Trophoblast cell (in vitro differentiated cells and primary cell): Measurements from ENCODE around the gene BCL11B.

Source experiments
- DNase-seq, 2 donors: peaks; one replicate each; pipeline ENCODE4 v3.0.0-alpha.2; 2016
- H2AFZ ChIP-seq: 2 replicates; pipeline ENCODE4 v1.6.1; 2013; ENCODE audit warnings: low read length, moderate library complexity, mild to moderate bottlenecking; ENCODE audit not compliant: insufficient read depth, poor library complexity
- H2AK5ac ChIP-seq: 2 replicates; pipeline ENCODE4 v1.6.1; 2013; ENCODE audit warnings: mild to moderate bottlenecking, low read length
- H2BK120ac ChIP-seq: 2 replicates; pipeline ENCODE4 v1.6.1; 2013; ENCODE audit warnings: low read length, mild to moderate bottlenecking, moderate library complexity; ENCODE audit not compliant: insufficient read depth, poor library complexity
- H2BK12ac ChIP-seq: 2 replicates; pipeline ENCODE4 v1.6.1; 2013; ENCODE audit warnings: mild to moderate bottlenecking, low read length, moderate library complexity
- H2BK5ac ChIP-seq: 2 replicates; pipeline ENCODE4 v1.6.1; 2013; ENCODE audit warnings: low read length, low read depth, moderate library complexity, mild to moderate bottlenecking; ENCODE audit not compliant: poor library complexity
- H3K14ac ChIP-seq: 2 replicates; pipeline ENCODE4 v1.6.1; 2013; ENCODE audit warnings: mild to moderate bottlenecking, low read length
- H3K18ac ChIP-seq: 2 replicates; pipeline ENCODE4 v1.6.1; 2013; ENCODE audit warnings: mild to moderate bottlenecking, low read length
- H3K23ac ChIP-seq: 2 replicates; pipeline ENCODE4 v1.6.1; 2013; ENCODE audit warnings: low read length
- H3K27ac ChIP-seq: 2 replicates; pipeline ENCODE4 v1.5.1; 2013; ENCODE audit warnings: low read depth, mild to moderate bottlenecking, inconsistent platforms, low read length, moderate library complexity
- H3K27me3 ChIP-seq: 2 replicates; pipeline ENCODE4 v1.6.1; 2013; ENCODE audit warnings: inconsistent platforms, mild to moderate bottlenecking, low read length, moderate library complexity; ENCODE audit not compliant: insufficient read depth
- H3K36me3 ChIP-seq, 2 experiments: 1 replicate in 1 of 2; 2 replicates in 1 of 2; pipeline ENCODE4 v1.6.1; 2013; ENCODE audit warnings: low read length in 2 of 2, mild to moderate bottlenecking in 2 of 2, moderate library complexity in 1 of 2; ENCODE audit not compliant: insufficient read depth in 2 of 2, control insufficient read depth in 1 of 2
- H3K4ac ChIP-seq: 2 replicates; pipeline ENCODE4 v1.6.1; 2013; ENCODE audit warnings: low read depth, mild to moderate bottlenecking, low read length, moderate library complexity
- H3K4me1 ChIP-seq, 2 experiments: 1 replicate in 1 of 2; 2 replicates in 1 of 2; pipeline ENCODE4 v1.6.1; 2013; ENCODE audit warnings: low read length in 2 of 2, mild to moderate bottlenecking in 2 of 2, moderate library complexity in 1 of 2; ENCODE audit not compliant: insufficient read depth in 2 of 2, control insufficient read depth in 1 of 2
- H3K4me2 ChIP-seq: 2 replicates; pipeline ENCODE4 v1.6.1; 2013; ENCODE audit warnings: inconsistent platforms, mild to moderate bottlenecking, low read length, moderate library complexity
- H3K4me3 ChIP-seq: 2 replicates; pipeline ENCODE4 v1.5.1; 2013; ENCODE audit warnings: mild to moderate bottlenecking, low read depth, low read length, inconsistent platforms
- H3K79me1 ChIP-seq: one replicate; pipeline ENCODE4 v1.6.1; 2013; ENCODE audit warnings: low read length
- H3K79me2 ChIP-seq: 2 replicates; pipeline ENCODE4 v1.6.1; 2013; ENCODE audit warnings: low read length, mild to moderate bottlenecking; ENCODE audit not compliant: control insufficient read depth, insufficient read depth, poor library complexity
- H3K9ac ChIP-seq: 2 replicates; pipeline ENCODE4 v1.6.1; 2013; ENCODE audit warnings: mild to moderate bottlenecking, low read length
- H3K9me3 ChIP-seq: 2 replicates; pipeline ENCODE4 v1.6.1; 2013; ENCODE audit warnings: low read depth, mild to moderate bottlenecking, control low read depth, inconsistent platforms, low read length; ENCODE audit not compliant: insufficient read depth
- H4K12ac ChIP-seq: 2 replicates; pipeline ENCODE4 v1.6.1; 2013; ENCODE audit warnings: low read depth, mild to moderate bottlenecking, low read length, moderate library complexity
- H4K8ac ChIP-seq: 2 replicates; pipeline ENCODE4 v1.6.1; 2013; ENCODE audit warnings: low read depth, mild to moderate bottlenecking, low read length, moderate library complexity
- H4K91ac ChIP-seq: one replicate; pipeline ENCODE4 v1.6.1; 2013; ENCODE audit warnings: low read depth, mild to moderate bottlenecking, low read length, moderate library complexity
- WGBS: extraction: QIAGEN DNeasy Blood & Tissue Kit; methylation state at CpG from one replicate; pipeline ENCODE4 v1.1.7; 2013; ENCODE audit warnings: missing lambda C conversion rate; ENCODE audit not compliant: insufficient read length, insufficient coverage; ENCODE audit errors: extremely low coverage; 5-methylcytosine and 5-hydroxymethylcytosine counted together

BCL11B gene

DNA sequence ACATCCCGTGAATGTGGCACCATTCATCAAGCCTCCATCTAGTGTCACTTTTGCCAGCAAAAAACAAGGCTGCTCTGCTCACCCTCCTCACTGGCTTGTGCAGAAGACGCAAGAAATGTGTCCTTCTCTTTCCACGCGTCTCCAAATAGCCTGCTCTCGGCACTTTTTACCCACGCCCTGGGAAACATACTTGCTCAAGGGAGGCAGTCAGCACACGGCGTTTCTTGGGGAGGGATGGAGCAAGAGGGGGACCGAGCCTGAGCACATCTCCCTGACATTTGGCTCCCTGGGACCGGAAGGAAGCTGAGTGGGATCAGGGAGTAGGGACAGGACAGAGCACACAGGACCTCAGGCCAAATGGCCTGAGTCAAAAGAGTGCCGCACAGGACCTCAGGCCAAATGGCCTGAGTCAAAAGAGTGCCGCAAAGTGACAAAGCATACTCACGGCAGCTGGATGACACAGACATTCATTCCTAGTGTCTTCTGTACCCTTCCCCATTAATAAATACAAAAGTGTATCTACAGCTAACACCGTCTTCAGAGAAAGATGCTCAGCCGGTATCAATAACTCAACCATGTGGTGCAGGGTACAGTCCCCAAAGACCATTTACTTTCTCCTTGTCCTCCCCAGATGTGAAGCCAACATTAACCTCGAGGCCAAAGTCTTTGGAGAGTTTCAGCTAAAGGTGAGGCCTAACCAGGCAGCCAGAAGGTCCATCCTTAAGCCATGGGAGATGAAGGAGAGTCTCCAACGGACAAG lies 7.1 kb downstream of the BCL11B start:
- Histone ChIP-seq H3K23ac (no peak overlapping the region), H3K18ac (no peak overlapping the region), H2AFZ (no peak overlapping the region), H3K79me1 (peaks cover 6% of the 10 kb centered on the region), H3K36me3 (no peaks in the 10 kb centered on the region), H3K4ac (no peak overlapping the region), H3K9ac (no peak overlapping the region), H3K4me3 (no peak overlapping the region), H3K14ac (no peak overlapping the region), H2BK5ac (no peak overlapping the region), H3K9me3 (no peaks in the 10 kb centered on the region), H3K27me3 (peaks cover under 1% of the 10 kb centered on the region), H2BK120ac (no peak overlapping the region), H2BK12ac (no peak overlapping the region), H4K8ac (no peak overlapping the region), H4K91ac (no peak overlapping the region), H3K4me2 (no peak overlapping the region), H2AK5ac (no peak overlapping the region), H3K4me1 (peaks cover 13 to 17% of the 10 kb centered on the region in 2 experiments), H4K12ac (no peak overlapping the region), H3K79me2 (no peaks in the 10 kb centered on the region), H3K27ac (no peak overlapping the region)
- WGBS, result no CpG with 5 or more reads among the region's 17 CpGs
- peak in 1 of 2 donors; percentile 2 for DNase-seq

- H3K4ac ChIP-seq, result no peak overlapping the region
- no peak overlapping the region for H3K9ac ChIP-seq
- H3K36me3 ChIP-seq, result no peaks in the 10 kb centered on the region
- peaks cover 4% of the 10 kb centered on the region for H3K79me1 ChIP-seq
- no peak overlapping the region for H2AFZ ChIP-seq
- H3K14ac ChIP-seq, result no peak overlapping the region
- no peak overlapping the region for H3K23ac ChIP-seq
- no peak overlapping the region for H2BK12ac ChIP-seq
- no peak for DNase-seq
- no peak overlapping the region for H2BK120ac ChIP-seq
- no peak overlapping the region for H2AK5ac ChIP-seq
- H4K8ac ChIP-seq, result no peak overlapping the region
- no peak overlapping the region for H4K12ac ChIP-seq
- H3K4me1 ChIP-seq, result peaks cover 12 to 16% of the 10 kb centered on the region in 2 experiments
- no peak overlapping the region for H4K91ac ChIP-seq
- H3K4me2 ChIP-seq, result no peak overlapping the region
- H3K18ac ChIP-seq, result no peak overlapping the region
- H3K4me3 ChIP-seq, result no peak overlapping the region
- no peaks in the 10 kb centered on the region for H3K79me2 ChIP-seq
- no CpG with 5 or more reads among the region's 8 CpGs for WGBS
- H2BK5ac ChIP-seq, result no peak overlapping the region
- no peaks in the 10 kb centered on the region for H3K27me3 ChIP-seq
- no peaks in the 10 kb centered on the region for H3K9me3 ChIP-seq
- no peak overlapping the region for H3K27ac ChIP-seq
Measured at GRCh38 chr14:99263564-99264330, 8.2 kb downstream of the BCL11B start.

GRCh38 chr14:99262977-99263448 lies 9.0 kb downstream of the BCL11B start:
- Histone ChIP-seq H4K8ac (no peak overlapping the region), H3K27me3 (no peaks in the 10 kb centered on the region), H4K12ac (no peak overlapping the region), H3K4me1 (peaks cover 6 to 9% of the 10 kb centered on the region in 2 experiments), H2AFZ (no peak overlapping the region), H3K36me3 (no peaks in the 10 kb centered on the region), H3K27ac (no peak overlapping the region), H3K4me3 (no peak overlapping the region), H2AK5ac (no peak overlapping the region), H3K23ac (no peak overlapping the region), H3K9me3 (no peaks in the 10 kb centered on the region), H3K4ac (no peak overlapping the region), H3K9ac (no peak overlapping the region), H3K79me2 (no peaks in the 10 kb centered on the region), H2BK5ac (no peak overlapping the region), H3K14ac (no peak overlapping the region), H3K18ac (peak overlapping the region; percentile 22), H3K4me2 (no peak overlapping the region), H4K91ac (no peak overlapping the region), H2BK12ac (no peak overlapping the region), H3K79me1 (peaks cover 2% of the 10 kb centered on the region), H2BK120ac (no peak overlapping the region)
- no CpG with 5 or more reads among the region's 11 CpGs for WGBS
- no peak for DNase-seq

DNA sequence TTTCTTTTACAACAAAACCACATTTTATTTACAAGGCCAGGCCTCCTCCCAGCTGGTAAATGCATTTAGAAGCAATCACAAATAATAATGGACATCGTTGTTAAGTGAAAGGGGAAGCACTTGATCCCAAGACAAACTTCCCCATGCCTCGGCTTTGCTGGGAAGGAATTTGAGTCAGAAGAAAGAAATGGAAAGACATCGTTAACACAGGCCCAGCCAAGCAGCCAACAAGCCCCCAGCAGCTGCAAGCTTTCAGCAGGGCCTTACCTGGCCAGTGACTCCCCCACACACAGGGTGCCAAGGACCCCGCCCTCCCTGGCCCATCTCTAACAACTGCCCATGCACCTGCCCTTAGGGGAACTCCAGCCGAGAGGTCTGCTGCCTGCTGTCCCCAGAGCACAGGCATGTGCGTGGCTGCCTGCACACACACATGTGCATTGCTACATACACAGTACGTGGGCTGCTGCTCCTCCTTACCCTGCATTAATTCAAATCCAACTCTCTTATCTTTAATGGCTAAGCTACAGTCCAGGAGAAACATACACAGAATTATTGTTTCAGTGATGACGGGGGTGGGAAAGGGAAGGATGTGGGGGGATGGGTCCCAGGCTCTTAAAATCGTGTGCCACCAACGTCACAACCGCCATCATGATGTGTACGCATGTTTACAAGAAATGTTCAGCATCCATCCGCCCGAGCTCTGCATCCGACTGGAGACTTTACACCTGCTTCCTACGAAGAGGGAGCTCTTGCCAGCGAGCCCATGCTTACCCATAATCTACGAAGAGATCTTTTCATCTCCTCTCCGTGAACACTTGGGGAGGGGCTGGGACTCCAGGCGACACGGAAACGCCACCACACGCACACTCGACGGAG lies 9.8 kb downstream of the BCL11B start:
- Histone ChIP-seq H4K91ac (no peak overlapping the region), H3K27ac (no peak overlapping the region), H3K23ac (no peak overlapping the region), H4K12ac (no peak overlapping the region), H3K4ac (no peak overlapping the region), H3K9me3 (no peaks in the 10 kb centered on the region), H3K9ac (no peak overlapping the region), H3K18ac (no peak overlapping the region), H3K27me3 (no peaks in the 10 kb centered on the region), H2BK5ac (no peak overlapping the region), H3K4me2 (no peak overlapping the region), H2BK120ac (no peak overlapping the region), H3K36me3 (no peaks in the 10 kb centered on the region), H2AFZ (no peak overlapping the region), H2AK5ac (no peak overlapping the region), H4K8ac (no peak overlapping the region), H3K79me2 (no peaks in the 10 kb centered on the region), H2BK12ac (no peak overlapping the region), H3K4me1 (peaks cover 6 to 12% of the 10 kb centered on the region in 2 experiments), H3K4me3 (peak overlapping the region; percentile 29), H3K14ac (no peak overlapping the region), H3K79me1 (no peaks in the 10 kb centered on the region)
- no peak for DNase-seq
- no CpG with 5 or more reads among the region's 25 CpGs for WGBS
